Activated T-cell treated with anti-CD3 and anti-CD28 coated beads, Interleukin-2, amount 50 U/mL, for 4 hours (primary cell): ENCODE results near the gene SUGCT. TPM values are rescaled to one million over a fixed set of nuclear protein-coding genes. Genes with fewer than 3 reads are reported as not detected.
"Not testable (repeated sequence)": the region's sequence is repeated elsewhere in the genome, so short reads cannot be mapped to it uniquely, and the experiment has no call there.

Source experiments
- ATAC-seq, 2 donors: fragments of 200-7000 bp; cut with Tn5 transposase; one replicate each; pipeline ENCODE4 v1.10.0; 2021
- DNase-seq: peaks from one replicate; pipeline ENCODE4 v3.0.0-alpha.2; 2020
- H3K27me3 Mint-ChIP-seq: one replicate; pipeline ENCODE4 v1.8.0; 2021; ENCODE audit warnings: low read depth, mixed read lengths
- H3K36me3 Mint-ChIP-seq: one replicate; pipeline ENCODE4 v1.8.0; 2022; ENCODE audit warnings: mixed read lengths; ENCODE audit not compliant: insufficient read depth
- H3K4me1 Mint-ChIP-seq: one replicate; pipeline ENCODE4 v1.8.0; 2021; ENCODE audit warnings: low read depth, mixed read lengths
- H3K4me3 Mint-ChIP-seq: one replicate; pipeline ENCODE4 v1.8.0; 2021; ENCODE audit warnings: mild to moderate bottlenecking, moderate library complexity, mixed read lengths
- H3K9me3 Mint-ChIP-seq: one replicate; pipeline ENCODE4 v1.8.0; 2021; ENCODE audit warnings: mixed read lengths
- total RNA-seq, 3 donors: library from RNA; stranded (reverse); gene quantifications; one replicate each; pipeline ENCODE4 v1.2.1, GENCODE V29; 2021

The SUGCT gene
- total RNA-seq, 3 donors from 2014 or later = 1.3 to 2.5 (median 2.1) TPM

DNA sequence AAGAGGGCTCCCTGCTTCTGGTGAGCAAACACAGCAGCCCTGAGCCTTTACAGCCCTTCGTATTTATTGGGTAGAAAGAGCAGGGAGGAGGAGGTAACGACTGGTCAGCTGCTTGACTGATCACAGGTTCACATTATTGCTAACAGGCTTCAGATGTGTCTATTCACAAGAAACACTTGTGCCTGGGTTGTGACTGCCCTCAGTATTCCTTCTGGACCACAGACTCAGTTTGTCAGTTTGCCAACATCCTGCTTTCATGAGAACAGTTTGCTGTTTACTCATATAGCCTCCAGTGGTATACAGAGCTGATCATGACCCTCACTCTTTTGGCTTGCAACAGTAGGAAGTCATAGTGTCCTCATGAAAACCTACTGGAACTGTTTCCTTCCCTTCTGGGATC, 467.5 kb downstream of the SUGCT start:
- not testable (repeated sequence) for H3K36me3 Mint-ChIP-seq, DNase-seq, H3K27me3 Mint-ChIP-seq, H3K9me3 Mint-ChIP-seq, H3K4me3 Mint-ChIP-seq, ATAC-seq, H3K4me1 Mint-ChIP-seq

- Mint-ChIP-seq H3K4me1 (no peaks in the 10 kb centered on the region), H3K36me3 (no peaks in the 10 kb centered on the region), H3K9me3 (peaks cover 4% of the 10 kb centered on the region), H3K27me3 (no peaks in the 10 kb centered on the region), H3K4me3 (no peak overlapping the region)
- DNase-seq = no peak
- no peak for ATAC-seq
These were observed 470.0 kb downstream of the SUGCT start for GRCh38 chr7:40604601-40605438.

DNA sequence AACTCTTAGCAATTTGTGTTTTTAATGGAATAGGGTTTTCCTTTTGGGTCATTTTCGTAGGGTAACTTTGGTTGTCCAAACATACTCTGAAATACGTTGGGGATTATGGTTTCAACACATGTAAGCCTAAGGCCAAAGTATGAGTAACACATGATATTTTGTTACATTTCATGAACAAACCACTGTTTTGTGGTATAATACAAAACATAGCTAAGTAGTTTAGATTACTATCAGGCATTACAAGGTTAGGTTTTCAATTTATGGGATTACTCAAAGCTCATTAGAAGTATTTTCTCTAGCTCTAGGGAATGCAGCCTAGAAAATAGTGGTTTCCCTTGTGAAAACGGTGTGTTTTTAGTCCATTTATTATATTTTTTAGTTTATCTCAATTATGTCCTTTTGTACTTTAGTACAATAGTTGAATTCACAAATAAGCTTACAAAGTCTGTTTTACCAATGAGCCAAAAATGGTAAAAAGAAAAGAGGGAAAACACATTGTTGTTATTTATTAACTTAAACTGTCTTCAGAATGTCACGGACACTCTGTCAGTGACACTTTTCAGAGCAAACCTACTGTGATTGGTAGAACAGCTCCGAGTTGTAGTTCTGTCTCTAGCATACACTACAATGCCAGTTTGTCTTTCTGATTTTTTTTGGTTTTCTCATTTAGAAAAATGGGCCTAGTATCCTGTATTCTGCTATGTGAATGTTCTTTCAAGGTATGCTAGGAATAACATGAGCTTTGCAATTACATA, 473.7 kb downstream of the SUGCT start:
- Mint-ChIP-seq H3K4me1 (no peaks in the 10 kb centered on the region), H3K9me3 (peaks cover 4% of the 10 kb centered on the region), H3K36me3 (no peaks in the 10 kb centered on the region), H3K4me3 (no peak overlapping the region), H3K27me3 (no peaks in the 10 kb centered on the region)
- DNase-seq (no peak), ATAC-seq (no peak)

DNA sequence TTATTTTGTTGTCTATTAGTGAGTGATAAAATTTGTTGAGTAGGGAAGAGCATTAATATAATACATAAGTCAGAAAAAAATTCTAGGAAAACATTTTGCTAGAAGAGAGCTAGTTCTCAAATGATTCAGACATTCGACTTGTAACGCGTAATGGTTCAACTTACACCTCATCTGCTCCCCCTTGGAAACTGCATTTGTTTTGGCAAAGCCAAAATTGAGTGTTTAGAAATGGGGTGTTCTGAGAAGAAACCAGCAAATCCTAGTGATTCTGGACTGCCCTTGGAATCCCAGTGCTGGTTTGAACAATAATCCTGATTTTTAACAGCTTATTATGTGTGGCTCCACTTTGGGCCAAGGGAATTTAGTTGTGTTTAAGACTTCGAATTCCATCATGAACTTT, 475.7 kb downstream of the SUGCT start:
- no peaks in the 10 kb centered on the region for H3K27me3 Mint-ChIP-seq
- no peaks in the 10 kb centered on the region for H3K4me1 Mint-ChIP-seq
- no peak overlapping the region for H3K4me3 Mint-ChIP-seq
- no peak for ATAC-seq
- DNase-seq = no peak
- no peaks in the 10 kb centered on the region for H3K36me3 Mint-ChIP-seq
- H3K9me3 Mint-ChIP-seq = peaks cover 4% of the 10 kb centered on the region

- no peak overlapping the region for H3K4me3 Mint-ChIP-seq
- ATAC-seq (no peak), DNase-seq (no peak)
- H3K36me3 Mint-ChIP-seq = no peaks in the 10 kb centered on the region
- H3K4me1 Mint-ChIP-seq = no peaks in the 10 kb centered on the region
- H3K27me3 Mint-ChIP-seq = no peaks in the 10 kb centered on the region
- H3K9me3 Mint-ChIP-seq = peaks cover 4% of the 10 kb centered on the region
These were observed 476.5 kb downstream of the SUGCT start for GRCh38 chr7:40611095-40611871.

GRCh38 chr7:40612298-40612697, 477.5 kb downstream of the SUGCT start:
- H3K27me3 Mint-ChIP-seq = no peaks in the 10 kb centered on the region
- peaks cover 4% of the 10 kb centered on the region for H3K9me3 Mint-ChIP-seq
- H3K4me3 Mint-ChIP-seq = no peak overlapping the region
- DNase-seq = no peak
- H3K4me1 Mint-ChIP-seq = no peaks in the 10 kb centered on the region
- no peaks in the 10 kb centered on the region for H3K36me3 Mint-ChIP-seq
- ATAC-seq = no peak

GRCh38 chr7:40619647-40620046, 484.8 kb downstream of the SUGCT start:
- H3K4me1 Mint-ChIP-seq = no peaks in the 10 kb centered on the region
- ATAC-seq = no peak
- H3K9me3 Mint-ChIP-seq = no peaks in the 10 kb centered on the region

GRCh38 chr7:40621592-40621998, 486.8 kb downstream of the SUGCT start:
- no peaks in the 10 kb centered on the region for H3K27me3 Mint-ChIP-seq
- ATAC-seq (no peak), DNase-seq (no peak)
- no peaks in the 10 kb centered on the region for H3K9me3 Mint-ChIP-seq
- no peak overlapping the region for H3K4me3 Mint-ChIP-seq
- no peaks in the 10 kb centered on the region for H3K4me1 Mint-ChIP-seq
- no peaks in the 10 kb centered on the region for H3K36me3 Mint-ChIP-seq

More at GRCh38 chr7:40619647-40620046, 484.8 kb downstream of the SUGCT start:
- no peak overlapping the region for H3K4me3 Mint-ChIP-seq
- H3K36me3 Mint-ChIP-seq = no peaks in the 10 kb centered on the region
- H3K27me3 Mint-ChIP-seq = no peaks in the 10 kb centered on the region
- no peak for DNase-seq

DNA sequence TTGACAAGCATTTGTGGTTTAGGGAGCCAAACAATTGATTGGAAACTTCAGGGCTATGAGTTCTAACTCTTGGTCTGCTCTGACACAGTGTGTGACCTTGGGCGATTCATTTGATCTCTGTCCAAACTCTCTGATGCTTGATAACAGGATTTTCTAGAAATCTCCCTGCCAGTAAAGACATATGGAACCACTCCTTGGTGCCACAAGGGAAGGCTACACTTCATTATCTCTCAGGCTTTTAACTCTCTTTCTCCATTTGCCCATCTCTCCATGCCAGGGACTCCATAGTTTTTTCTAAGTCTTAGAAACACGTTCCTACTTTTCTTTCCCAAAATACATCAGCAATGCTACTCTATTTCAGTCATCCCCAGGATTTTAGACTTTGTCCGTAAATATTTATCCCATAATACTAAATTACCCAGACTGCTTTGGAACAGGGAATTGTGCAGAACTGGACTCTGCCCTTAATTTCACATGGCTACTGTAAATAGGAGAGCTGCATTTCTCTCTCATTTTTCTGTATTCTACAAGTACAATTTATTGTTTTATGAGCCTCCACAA, 488.2 kb downstream of the SUGCT start:
- no peak for DNase-seq
- Mint-ChIP-seq H3K4me3 (no peak overlapping the region), H3K4me1 (no peaks in the 10 kb centered on the region), H3K9me3 (no peaks in the 10 kb centered on the region), H3K36me3 (no peaks in the 10 kb centered on the region), H3K27me3 (no peaks in the 10 kb centered on the region)
- ATAC-seq = no peak

DNA sequence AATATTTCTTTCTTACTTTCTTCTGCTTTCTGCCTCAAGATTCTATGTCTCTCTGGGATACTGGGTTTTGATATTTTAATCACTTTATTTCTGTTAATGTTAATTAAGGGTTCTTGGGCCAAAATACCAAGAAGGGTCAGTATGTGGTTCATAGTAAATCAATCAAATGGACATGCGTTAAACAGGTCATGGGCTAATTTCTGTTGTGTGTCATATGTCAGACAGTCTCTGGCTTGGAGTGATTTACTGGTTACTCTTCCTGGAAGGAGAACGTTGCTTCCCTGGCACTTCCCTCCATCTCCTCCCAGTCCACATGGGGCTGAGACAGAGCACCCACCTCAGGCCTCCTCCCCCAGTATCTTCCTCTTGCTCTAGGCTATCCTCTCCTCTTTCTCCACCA, 489.1 kb downstream of the SUGCT start:
- H3K4me1 Mint-ChIP-seq = no peaks in the 10 kb centered on the region
- no peaks in the 10 kb centered on the region for H3K27me3 Mint-ChIP-seq
- no peaks in the 10 kb centered on the region for H3K36me3 Mint-ChIP-seq
- no peak for ATAC-seq
- no peak for DNase-seq
- no peak overlapping the region for H3K4me3 Mint-ChIP-seq
- no peaks in the 10 kb centered on the region for H3K9me3 Mint-ChIP-seq

GRCh38 chr7:40627361-40627760, 492.6 kb downstream of the SUGCT start:
- not testable (repeated sequence) for H3K27me3 Mint-ChIP-seq, H3K9me3 Mint-ChIP-seq, DNase-seq, H3K36me3 Mint-ChIP-seq, H3K4me3 Mint-ChIP-seq, ATAC-seq, H3K4me1 Mint-ChIP-seq

DNA sequence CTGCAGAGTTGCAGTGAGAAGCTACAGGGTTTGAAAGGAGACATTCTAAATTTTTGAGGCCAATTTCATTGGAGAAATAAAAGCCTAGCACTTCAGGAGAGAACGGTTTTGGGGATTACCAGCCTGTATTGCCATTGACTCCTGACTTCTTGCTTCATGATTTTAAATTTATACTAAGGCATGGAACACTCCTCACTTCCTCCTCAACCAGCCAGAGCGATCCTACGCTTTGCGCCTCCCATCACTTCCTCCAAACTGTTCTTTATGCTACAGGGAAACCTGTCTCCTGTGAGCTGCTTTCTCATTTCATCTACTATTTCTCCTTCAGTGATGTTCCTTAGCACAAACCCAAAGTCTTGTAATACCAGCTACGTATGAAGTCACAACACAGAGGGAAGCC, 495.1 kb downstream of the SUGCT start:
- ATAC-seq (no peak), DNase-seq (no peak)
- Mint-ChIP-seq H3K4me3 (no peak overlapping the region), H3K4me1 (no peaks in the 10 kb centered on the region), H3K36me3 (no peaks in the 10 kb centered on the region), H3K9me3 (no peaks in the 10 kb centered on the region), H3K27me3 (no peaks in the 10 kb centered on the region)

- DNase-seq (no peak), ATAC-seq (no peak)
- Mint-ChIP-seq H3K9me3 (peaks cover 4% of the 10 kb centered on the region), H3K4me1 (no peaks in the 10 kb centered on the region), H3K27me3 (no peaks in the 10 kb centered on the region), H3K36me3 (no peaks in the 10 kb centered on the region), H3K4me3 (no peak overlapping the region)
These were observed 499.3 kb downstream of the SUGCT start for GRCh38 chr7:40634118-40634517.
